ENCODE results near the gene PRSS57.

DNA sequence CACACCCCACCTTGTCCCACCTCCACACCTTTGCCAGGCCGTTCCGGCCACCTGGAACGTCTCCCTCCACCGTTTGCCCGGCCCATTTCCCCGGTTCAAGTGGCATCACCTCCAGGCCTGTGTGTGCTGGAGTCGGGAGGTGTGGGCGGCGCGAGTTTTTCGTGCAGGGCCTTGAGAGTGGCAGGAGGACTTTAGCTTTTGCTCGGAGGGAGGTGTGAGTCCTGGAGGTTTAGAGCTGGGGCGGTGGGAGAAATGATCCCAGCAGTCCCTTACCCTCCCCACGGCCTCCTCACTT, 9.1 kb upstream of the PRSS57 start:
- TF ChIP-seq ZNF205 (CRISPR knock-in tag; IDR thresholded peaks at IDR 0.05), result no peak
- no peak for TF ChIP-seq POLR2A (IDR thresholded peaks at IDR 0.05; ENCODE audit: insufficient read depth in 1 of 2, low read depth in 2 of 2, low read length in 2 of 2)
- TF ChIP-seq GTF2F1 (IDR thresholded peaks at IDR 0.05; ENCODE audit: low read length), result no peak
- TF ChIP-seq, protein P1, sequence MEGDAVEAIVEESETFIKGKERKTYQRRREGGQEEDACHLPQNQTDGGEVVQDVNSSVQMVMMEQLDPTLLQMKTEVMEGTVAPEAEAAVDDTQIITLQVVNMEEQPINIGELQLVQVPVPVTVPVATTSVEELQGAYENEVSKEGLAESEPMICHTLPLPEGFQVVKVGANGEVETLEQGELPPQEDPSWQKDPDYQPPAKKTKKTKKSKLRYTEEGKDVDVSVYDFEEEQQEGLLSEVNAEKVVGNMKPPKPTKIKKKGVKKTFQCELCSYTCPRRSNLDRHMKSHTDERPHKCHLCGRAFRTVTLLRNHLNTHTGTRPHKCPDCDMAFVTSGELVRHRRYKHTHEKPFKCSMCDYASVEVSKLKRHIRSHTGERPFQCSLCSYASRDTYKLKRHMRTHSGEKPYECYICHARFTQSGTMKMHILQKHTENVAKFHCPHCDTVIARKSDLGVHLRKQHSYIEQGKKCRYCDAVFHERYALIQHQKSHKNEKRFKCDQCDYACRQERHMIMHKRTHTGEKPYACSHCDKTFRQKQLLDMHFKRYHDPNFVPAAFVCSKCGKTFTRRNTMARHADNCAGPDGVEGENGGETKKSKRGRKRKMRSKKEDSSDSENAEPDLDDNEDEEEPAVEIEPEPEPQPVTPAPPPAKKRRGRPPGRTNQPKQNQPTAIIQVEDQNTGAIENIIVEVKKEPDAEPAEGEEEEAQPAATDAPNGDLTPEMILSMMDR (CRISPR knock-in tag; IDR thresholded peaks at IDR 0.05), result no peak
- no peak for TF ChIP-seq HMG20A (CRISPR knock-in tag; IDR thresholded peaks at IDR 0.05; ENCODE audit: borderline replicate concordance)
- TF ChIP-seq ZNF24 (IDR thresholded peaks at IDR 0.05), result no peak
- TF ChIP-seq SPEN (CRISPR knock-in tag; IDR thresholded peaks at IDR 0.05; ENCODE audit: low read depth), result no peak
- TF ChIP-seq FIP1L1 (IDR thresholded peaks at IDR 0.05; ENCODE audit: borderline replicate concordance, insufficient read depth, low read depth, low read length), result no peak
- TF ChIP-seq CHD2 (IDR thresholded peaks at IDR 0.05; ENCODE audit: low read depth, low read length), result no peak
- TF ChIP-seq CBX5 (CRISPR knock-in tag; IDR thresholded peaks at IDR 0.05; ENCODE audit: borderline replicate concordance), result no peak; the same call in 1 of the 2 replicates
- no peak for TF ChIP-seq SIN3B (IDR thresholded peaks at IDR 0.05; ENCODE audit: low read length)

All from HepG2 (cell line).